Stimulated activated naive CD4-positive, alpha-beta T cell treated with Interleukin-2 at 50 U/mL for 16 hours (primary cell): Measurements from ENCODE around the gene BBS2.
"Not testable (repeated sequence)": the region's sequence is repeated elsewhere in the genome, so short reads cannot be mapped to it uniquely, and the experiment has no call there.

Experiments used
- DNase-seq: peaks from one replicate; lab custom pipeline; 2025; lab: John Stamatoyannopoulos, UW

Gene BBS2

DNA sequence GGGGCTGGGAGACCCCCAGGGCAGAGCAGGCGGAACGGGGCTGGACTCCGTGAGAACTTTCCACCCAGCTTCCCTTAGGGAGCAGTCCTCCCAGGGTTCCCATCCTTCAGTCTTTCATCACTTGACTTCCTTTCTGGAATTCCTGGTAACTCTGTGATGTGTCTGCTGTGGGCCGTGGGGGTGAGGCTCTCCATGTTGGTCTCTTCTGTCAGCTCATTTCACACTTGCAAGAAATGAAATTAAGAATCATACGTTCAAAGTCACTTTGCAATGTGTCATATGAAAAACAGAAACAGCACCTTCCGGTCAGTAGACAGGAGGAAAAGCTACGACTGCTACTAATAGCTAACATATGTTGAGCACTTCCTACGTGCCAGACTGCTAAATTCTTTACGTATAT, 5.4 kb upstream of the BBS2 start:
- no peak for DNase-seq

GRCh38 chr16:56520251-56520577, 390 bp upstream of the BBS2 start:
- DNase-seq = no peak

GRCh38 chr16:56518425-56518824, 1.4 kb downstream of the BBS2 start:
- no peak for DNase-seq

DNA sequence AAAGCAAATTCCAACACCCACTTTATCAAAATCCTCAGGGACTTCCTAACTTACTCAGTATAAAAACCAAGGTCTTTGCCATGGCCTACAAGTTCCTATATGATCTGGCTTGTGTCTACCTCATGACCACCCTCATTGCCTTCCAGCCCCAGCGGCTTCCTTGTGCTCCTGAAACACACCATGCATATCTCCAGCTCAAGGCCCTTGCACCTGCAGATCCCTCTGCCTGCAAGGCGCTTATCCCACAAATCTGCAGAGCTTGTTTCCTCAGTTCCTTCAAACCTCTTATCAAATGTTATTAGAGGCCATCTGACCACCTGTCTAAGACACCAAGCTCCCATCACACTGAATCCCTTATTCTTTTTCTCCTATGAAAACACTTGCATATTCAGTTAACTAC, 2.6 kb downstream of the BBS2 start:
- no peak for DNase-seq

DNA sequence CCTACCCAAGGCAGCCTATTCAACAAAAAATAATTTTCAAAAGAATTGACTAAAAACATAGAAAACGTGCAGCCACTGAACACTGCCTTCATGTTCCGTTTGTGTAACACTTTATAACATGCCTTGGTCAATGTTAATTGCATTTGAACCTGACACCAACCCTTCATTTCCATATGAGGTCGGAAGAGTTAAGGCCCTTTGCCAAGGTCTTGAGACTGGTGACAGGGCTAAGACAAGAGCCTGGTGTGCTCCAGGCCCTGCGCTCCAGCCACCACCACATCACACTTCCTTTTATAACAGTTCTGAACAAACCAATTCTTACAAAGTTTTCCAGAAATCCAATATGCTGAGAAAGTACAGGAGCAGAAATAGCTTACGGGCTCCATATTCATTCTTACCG, 4.2 kb downstream of the BBS2 start:
- DNase-seq = no peak

DNA sequence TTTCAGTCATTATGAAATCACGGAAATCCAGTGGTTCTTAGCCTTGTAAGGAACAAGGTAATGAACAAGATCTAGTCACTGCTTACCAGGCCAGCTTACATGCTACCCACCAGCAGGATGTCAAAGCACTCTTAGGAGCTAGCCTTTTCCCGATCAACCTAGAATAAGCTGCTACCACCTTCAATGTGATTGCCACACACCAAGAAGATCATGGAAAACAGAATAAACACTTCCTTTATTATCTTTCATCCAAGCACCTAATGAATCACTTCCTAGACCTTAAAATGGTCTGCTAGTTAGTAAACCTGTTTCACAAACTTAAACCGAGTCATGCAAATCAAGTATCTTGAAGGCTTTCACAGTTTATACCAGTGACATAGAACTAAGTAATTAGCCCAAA, 5.0 kb downstream of the BBS2 start:
- no peak for DNase-seq

- DNase-seq = peak; percentile 7
Observed at GRCh38 chr16:56513972-56514371, 5.9 kb downstream of the BBS2 start.

DNA sequence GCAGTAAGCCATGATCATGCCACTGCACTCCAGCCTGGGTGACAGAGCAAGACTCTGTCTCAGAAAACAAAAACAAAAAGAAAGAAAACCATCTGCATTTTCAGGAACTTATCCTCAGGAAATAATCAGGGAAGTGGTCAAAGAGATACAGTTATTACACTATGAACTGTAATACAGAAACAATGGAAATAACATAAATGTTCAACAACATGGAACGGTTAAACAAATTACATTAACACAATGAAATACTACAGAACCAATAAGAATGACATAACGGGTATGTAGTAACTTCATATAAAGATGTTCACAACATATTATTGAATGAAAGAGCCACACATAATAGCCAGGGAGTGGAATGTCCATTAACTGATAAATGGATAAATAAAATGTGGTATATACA, 6.7 kb downstream of the BBS2 start:
- DNase-seq = no peak

GRCh38 chr16:56512025-56512424, 7.8 kb downstream of the BBS2 start:
- DNase-seq = no peak

DNA sequence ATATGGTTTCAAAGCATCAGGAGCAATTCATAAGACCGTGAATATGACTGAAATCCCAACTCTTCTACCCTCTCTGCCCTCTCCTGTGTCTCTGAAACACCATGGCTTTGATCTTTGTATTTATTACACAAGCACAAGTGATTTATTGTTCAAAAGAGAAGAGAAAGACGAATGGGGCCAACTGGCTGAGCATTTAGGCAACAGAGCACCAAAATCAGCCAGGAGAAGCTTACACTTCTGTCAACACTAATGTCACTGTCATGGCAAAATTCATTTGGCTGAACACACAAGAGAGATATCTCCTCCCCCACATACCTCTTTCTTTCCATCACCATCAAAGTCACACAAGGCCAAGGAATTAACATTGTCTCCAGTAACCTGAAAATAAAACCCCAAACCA, 9.3 kb downstream of the BBS2 start:
- no peak for DNase-seq

DNA sequence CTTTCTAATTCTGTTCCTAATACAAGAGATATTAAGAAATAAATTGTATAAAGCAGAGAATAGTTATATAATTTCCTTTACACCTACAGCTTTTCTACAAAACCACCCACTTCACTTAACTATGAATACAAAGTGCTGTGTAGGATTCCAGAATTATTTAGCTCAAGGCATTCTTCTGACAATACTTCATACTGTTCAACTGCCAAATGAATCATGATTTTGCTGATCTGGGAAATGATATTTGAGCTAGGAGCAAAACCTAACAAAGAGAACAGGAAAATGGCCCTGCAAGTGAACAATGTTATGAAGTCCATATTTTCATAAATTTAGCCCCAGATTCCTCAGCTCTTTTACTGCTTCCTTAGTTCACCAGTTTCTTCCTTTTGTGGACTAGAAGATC, 12.9 kb downstream of the BBS2 start:
- DNase-seq = no peak

GRCh38 chr16:56505181-56505580, 14.6 kb downstream of the BBS2 start:
- no peak for DNase-seq

DNA sequence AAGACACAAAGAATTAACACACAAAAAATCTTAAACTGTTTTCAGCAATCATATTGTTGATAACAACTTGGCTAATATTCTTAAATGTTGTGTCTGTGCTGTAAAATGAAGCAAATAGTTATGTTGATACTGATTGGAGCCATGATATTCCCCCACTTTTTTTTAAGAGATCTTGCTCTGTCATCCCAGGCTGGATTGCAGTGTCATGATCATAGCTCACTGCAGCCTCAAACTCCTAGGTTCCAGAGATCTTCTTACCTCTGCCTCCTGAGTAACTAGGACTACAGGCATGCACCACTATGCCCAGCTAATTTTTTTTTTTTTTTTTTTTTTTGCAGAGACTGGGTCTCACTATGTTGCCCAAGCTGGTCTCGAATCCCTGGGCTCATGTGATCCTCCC, 26.0 kb downstream of the BBS2 start:
- no peak for DNase-seq

DNA sequence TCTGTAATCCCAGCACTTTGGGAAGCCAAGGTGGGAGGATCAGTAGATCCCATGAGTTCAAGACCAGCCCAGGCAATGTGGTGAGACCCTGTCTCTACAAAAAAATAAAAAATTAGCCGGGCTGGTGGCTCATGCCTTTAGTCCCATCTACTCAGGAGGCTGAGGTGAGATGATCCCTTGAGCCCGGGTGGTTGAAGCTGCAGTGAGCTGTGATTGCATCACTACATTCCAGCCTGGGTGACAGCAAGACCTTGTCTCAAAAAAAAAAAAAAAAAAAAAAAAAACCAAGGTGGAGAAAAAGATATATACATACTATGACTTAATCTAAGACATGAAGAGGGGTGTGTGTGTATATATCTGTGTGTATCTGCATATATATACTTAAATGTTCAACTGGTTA, 26.7 kb downstream of the BBS2 start:
- DNase-seq = no peak

DNA sequence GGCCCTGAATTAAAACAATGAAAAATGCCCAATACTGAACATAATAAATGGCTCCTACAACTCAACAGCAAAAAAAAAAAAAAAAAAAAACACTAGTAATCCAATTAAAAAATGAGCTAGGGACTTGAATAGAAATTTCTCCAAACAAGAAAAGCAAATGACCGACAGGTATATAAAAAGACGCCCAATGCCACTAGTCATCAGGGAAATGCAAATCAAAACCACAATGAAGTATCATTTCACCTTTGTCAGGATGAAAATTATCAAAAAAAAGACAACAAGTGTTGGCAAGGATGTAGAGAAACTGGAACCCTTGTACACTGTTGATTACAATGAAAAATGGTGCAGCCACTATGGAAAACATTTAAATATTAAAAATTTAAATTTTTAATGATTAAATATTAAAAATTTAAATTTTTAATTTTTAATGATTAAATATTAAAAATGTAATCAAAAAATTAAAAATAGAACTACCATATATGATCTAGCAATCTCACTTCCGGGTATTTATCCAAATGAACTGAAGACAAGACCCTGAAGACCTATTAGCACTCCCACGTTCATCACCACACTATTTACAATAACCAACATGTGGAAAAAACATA, 28.1 kb downstream of the BBS2 start:
- no peak for DNase-seq

- not testable (repeated sequence) for DNase-seq
Observed at GRCh38 chr16:56488868-56489267, 31.0 kb downstream of the BBS2 start.

DNA sequence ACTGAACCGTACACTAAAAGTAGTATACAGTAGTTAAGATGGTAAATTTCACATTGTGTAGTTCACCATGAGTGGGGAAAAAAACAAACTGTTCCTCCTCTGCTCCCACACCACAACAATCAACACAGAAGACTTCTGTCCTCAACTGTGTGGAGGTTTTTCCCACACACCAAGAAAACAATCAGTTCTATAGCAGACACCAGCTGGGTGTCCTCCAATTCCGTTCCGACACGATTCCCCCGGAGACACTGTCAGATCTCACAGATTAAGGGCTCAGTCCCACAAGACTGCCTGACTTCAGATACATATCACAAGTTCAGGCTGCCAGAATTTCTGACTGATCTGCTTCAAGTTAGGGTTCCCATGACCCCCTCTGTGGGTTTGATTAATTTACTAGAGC, 31.8 kb downstream of the BBS2 start:
- no peak for DNase-seq

- DNase-seq = no peak
Observed at GRCh38 chr16:56483394-56483793, 36.4 kb downstream of the BBS2 start.

DNA sequence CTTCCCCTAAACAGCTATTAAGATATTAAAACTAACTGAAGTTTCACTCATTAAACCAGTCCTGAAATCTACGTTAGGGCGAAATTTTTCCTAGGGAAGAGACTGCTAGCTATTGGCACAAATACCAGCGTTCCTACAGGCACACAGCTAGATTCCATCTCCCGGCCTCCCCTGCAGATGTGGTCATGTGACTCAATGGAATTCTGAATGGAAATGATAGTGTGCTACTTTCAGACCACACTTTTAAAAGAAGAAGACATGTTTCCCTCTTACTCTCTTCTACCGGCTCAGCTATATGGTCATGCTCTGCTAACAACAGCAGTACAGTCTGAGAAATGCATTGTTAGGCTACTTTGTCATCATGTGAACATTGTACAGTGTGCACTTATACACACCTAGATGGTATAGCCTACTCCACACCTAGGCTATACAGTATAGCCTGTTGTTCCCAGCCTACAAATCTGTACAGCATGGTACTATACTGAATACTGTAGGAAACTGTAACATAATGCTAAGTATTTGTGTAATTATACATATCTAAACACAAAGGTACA, 37.1 kb downstream of the BBS2 start:
- no peak for DNase-seq

GRCh38 chr16:56481468-56482122, 38.2 kb downstream of the BBS2 start:
- DNase-seq = no peak

DNA sequence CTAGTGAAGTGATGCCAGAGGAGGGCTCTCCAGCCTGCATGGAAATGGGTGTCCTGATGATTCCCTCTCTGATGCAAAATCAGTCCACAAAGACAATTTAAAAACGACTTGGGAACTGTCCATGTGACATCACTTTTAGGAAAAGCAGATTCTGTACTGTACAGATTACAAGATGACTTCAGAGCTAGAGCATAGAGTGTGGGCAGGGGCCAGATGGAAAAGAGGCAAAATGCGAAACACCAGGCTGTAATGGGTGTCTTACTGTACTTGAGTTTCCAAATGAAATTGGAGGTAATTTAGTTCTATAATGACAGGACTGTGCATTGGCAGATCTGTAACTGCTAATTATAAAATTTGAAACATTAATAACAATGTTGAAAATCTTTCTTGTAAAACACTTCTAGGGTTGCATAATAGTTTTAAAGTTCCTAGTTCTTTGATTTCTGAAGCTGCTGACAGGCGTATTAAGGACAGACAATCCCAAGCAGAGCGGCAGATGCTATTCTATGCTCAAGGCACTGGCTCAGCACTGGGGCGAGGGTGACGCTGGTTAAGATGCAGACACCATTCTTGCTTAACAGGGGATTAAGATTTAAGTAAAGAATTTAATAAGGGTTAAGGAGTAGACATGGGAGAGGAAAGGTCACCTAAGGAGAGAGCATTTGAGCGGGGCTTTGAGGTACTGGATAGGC, 38.9 kb downstream of the BBS2 start:
- DNase-seq = no peak

GRCh38 chr16:56479469-56479868, 40.4 kb downstream of the BBS2 start:
- no peak for DNase-seq

GRCh38 chr16:56478281-56479049, 41.4 kb downstream of the BBS2 start:
- DNase-seq = no peak
